Loucy (cell line): ENCODE results near the gene LHPP.

Source experiments
- EZH2phosphoT487 ChIP-seq: fragments of 200-600 bp; IDR thresholded peaks from 2 replicates; pipeline ENCODE4 v1.6.1; 2018; ENCODE audit warnings: antibody characterized with exemption, mild to moderate bottlenecking, moderate library complexity, borderline replicate concordance
- TF ChIP-seq, protein P1 (sequence below): fragments of 200-600 bp; sonication (generic); conservative IDR thresholded peaks from 2 replicates; pipeline ENCODE4 v1.5.1; 2014; ENCODE audit warnings: mild to moderate bottlenecking, antibody characterized with exemption, low read length

- TF ChIP-seq, protein P1, sequence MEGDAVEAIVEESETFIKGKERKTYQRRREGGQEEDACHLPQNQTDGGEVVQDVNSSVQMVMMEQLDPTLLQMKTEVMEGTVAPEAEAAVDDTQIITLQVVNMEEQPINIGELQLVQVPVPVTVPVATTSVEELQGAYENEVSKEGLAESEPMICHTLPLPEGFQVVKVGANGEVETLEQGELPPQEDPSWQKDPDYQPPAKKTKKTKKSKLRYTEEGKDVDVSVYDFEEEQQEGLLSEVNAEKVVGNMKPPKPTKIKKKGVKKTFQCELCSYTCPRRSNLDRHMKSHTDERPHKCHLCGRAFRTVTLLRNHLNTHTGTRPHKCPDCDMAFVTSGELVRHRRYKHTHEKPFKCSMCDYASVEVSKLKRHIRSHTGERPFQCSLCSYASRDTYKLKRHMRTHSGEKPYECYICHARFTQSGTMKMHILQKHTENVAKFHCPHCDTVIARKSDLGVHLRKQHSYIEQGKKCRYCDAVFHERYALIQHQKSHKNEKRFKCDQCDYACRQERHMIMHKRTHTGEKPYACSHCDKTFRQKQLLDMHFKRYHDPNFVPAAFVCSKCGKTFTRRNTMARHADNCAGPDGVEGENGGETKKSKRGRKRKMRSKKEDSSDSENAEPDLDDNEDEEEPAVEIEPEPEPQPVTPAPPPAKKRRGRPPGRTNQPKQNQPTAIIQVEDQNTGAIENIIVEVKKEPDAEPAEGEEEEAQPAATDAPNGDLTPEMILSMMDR: no peak
- TF ChIP-seq EZH2phosphoT487: no peak
Observed at GRCh38 chr10:124450783-124451057, 10.9 kb upstream of the LHPP start.
